Retinal pigment epithelial cell (primary cell): Measurements from ENCODE around the gene ARGLU1.
A peak's percentile ranks its signal among the peaks of the same experiment; 100 is the strongest.

ENCODE experiments used
- DNase-seq: peaks from one replicate; pipeline ENCODE4 v3.0.0-alpha.2; 2010; ENCODE audit warnings: low read depth
- H3K4me3 ChIP-seq: 2 replicates; pipeline ENCODE4 v1.5.1; 2011; ENCODE audit warnings: mild to moderate bottlenecking, low read length, control low read depth, moderate library complexity
- CTCF ChIP-seq: conservative IDR thresholded peaks from 2 replicates; pipeline ENCODE4 v1.5.1; 2011; ENCODE audit warnings: low read depth, low read length, control low read depth, inconsistent platforms

The ARGLU1 gene

GRCh38 chr13:106548064-106548696 lies 19.8 kb downstream of the ARGLU1 start:
- no peak overlapping the region for H3K4me3 ChIP-seq

GRCh38 chr13:106541826-106542225 lies 26.1 kb downstream of the ARGLU1 start:
- DNase-seq, result no peak
- TF ChIP-seq CTCF, result no peak
- no peak overlapping the region for H3K4me3 ChIP-seq

More at GRCh38 chr13:106548064-106548696, 19.8 kb downstream of the ARGLU1 start:
- DNase-seq, result no peak
- TF ChIP-seq CTCF, result no peak

- no peak for TF ChIP-seq CTCF
- DNase-seq, result no peak
- no peak overlapping the region for H3K4me3 ChIP-seq
Observed at GRCh38 chr13:106540613-106541012, 27.3 kb downstream of the ARGLU1 start.

- TF ChIP-seq CTCF, result no peak
- H3K4me3 ChIP-seq, result no peak overlapping the region
- no peak for DNase-seq
Observed at GRCh38 chr13:106537521-106537920, 30.4 kb downstream of the ARGLU1 start.

GRCh38 chr13:106536244-106537034 lies 31.5 kb downstream of the ARGLU1 start:
- peak; percentile 96 for TF ChIP-seq CTCF
- DNase-seq, result peak; percentile 71
- H3K4me3 ChIP-seq, result peak overlapping the region; percentile 61

GRCh38 chr13:106535552-106536243 lies 32.2 kb downstream of the ARGLU1 start, which contains the start of gene EFNB2:
TSS of gene EFNB2 (minus strand) at chr13:106535662. CDS start at chr13:106534964, 698 bp downstream.
- no peak for TF ChIP-seq CTCF
- DNase-seq, result peak; percentile 76
- H3K4me3 ChIP-seq, result peak within 1 kb of the TSS; percentile 85
